Sigmoid colon (tissue), 7 donors: ENCODE results near the gene IL32. TPM values are rescaled to one million over a fixed set of nuclear protein-coding genes. Genes with fewer than 3 reads are reported as not detected.
A peak's percentile ranks its signal among the peaks of the same experiment; 100 is the strongest.

Source experiments
- DNase-seq: peaks from one replicate; pipeline ENCODE4 v3.0.0-alpha.2; 2019
- H3K27ac ChIP-seq, 4 donors: fragments of 200-600 bp; sonication (generic); one replicate each; pipeline ENCODE4 v1.5.1; 2016 to 2019; ENCODE audit warnings: mild to moderate bottlenecking in 1 of 4
- H3K27me3 ChIP-seq, 3 donors: fragments of 200-600 bp; sonication (generic); one replicate each; pipeline ENCODE4 v1.5.1; 2019; ENCODE audit warnings: mild to moderate bottlenecking in 1 of 3
- H3K36me3 ChIP-seq, 4 donors: fragments of 200-600 bp; sonication (generic); one replicate each; pipeline ENCODE4 v1.5.1; 2016 to 2019
- H3K4me1 ChIP-seq, 4 donors: fragments of 200-600 bp; sonication (generic); one replicate each; pipeline ENCODE4 v1.5.1; 2017 to 2019
- H3K4me3 ChIP-seq, 4 donors: fragments of 200-600 bp; sonication (generic); one replicate each; pipeline ENCODE4 v1.5.1; 2017 to 2019; ENCODE audit warnings: mild to moderate bottlenecking in 2 of 4, moderate library complexity in 1 of 4
- H3K9me3 ChIP-seq, 4 donors: fragments of 200-600 bp in 3 of 4; sonication (generic) in 3 of 4; one replicate each; pipeline versions ENCODE4 v1.5.1 to v1.6.1; 2013 to 2019
- EP300 ChIP-seq, 4 donors: sonication (generic); formaldehyde crosslinking; IDR thresholded peaks; one replicate each; pipeline ENCODE4 v1.6.1; 2017; ENCODE audit warnings: antibody characterized with exemption in 4 of 4
- POLR2A ChIP-seq, 2 donors: fragments of 450-650 bp; IDR thresholded peaks; one replicate each; pipeline ENCODE4 v1.6.1; 2016; ENCODE audit warnings: antibody characterized with exemption in 2 of 2, mild to moderate bottlenecking in 2 of 2, moderate library complexity in 2 of 2
- POLR2AphosphoS5 ChIP-seq, 4 donors: sonication (generic); formaldehyde crosslinking; IDR thresholded peaks; one replicate each; pipeline ENCODE4 v1.6.1; 2017; ENCODE audit warnings: antibody characterized with exemption in 4 of 4
- WGBS, 2 donors: extraction: QIAGEN DNeasy Blood & Tissue Kit; methylation state at CpG; one replicate each; pipeline ENCODE4 v1.1.7; 2013; 5-methylcytosine and 5-hydroxymethylcytosine counted together
- intact Hi-C: fragments of 100-400 bp; cut with DNase I; formaldehyde crosslinking; loops from one replicate; pipeline ENCODE4 v1.15.1; 2023
- polyA plus RNA-seq, 3 donors: library from polyadenylated mRNA; stranded (reverse); fragments of 200-250 nt; gene quantifications; one replicate each; pipeline ENCODE4 v1.2.3, GENCODE V29; 2013
- total RNA-seq, 4 donors: library from RNA; depleted of rRNA; stranded (reverse); fragments of >200 nt; gene quantifications; one replicate each; pipeline ENCODE4 v1.1.0, GENCODE V29; 2016
- TF ChIP-seq, protein P1 (sequence below), 4 experiments: fragments of 450-650 bp in 3 of 4; fragments of 200-600 bp in 1 of 4; IDR thresholded peaks; one replicate each; pipeline ENCODE4 v1.5.1; 2016 to 2019; ENCODE audit warnings: antibody characterized with exemption in 4 of 4, mild to moderate bottlenecking in 3 of 4, moderate library complexity in 2 of 4
- donor health status: healthy with polysubstance abuse.
- donor health status: Bipolar disorder and iron deficiency.
- donor health status: healthy.

Gene IL32
- total and polyA plus RNA-seq, 7 donors: 8.6 to 2,189 (median 27.1) TPM

DNA sequence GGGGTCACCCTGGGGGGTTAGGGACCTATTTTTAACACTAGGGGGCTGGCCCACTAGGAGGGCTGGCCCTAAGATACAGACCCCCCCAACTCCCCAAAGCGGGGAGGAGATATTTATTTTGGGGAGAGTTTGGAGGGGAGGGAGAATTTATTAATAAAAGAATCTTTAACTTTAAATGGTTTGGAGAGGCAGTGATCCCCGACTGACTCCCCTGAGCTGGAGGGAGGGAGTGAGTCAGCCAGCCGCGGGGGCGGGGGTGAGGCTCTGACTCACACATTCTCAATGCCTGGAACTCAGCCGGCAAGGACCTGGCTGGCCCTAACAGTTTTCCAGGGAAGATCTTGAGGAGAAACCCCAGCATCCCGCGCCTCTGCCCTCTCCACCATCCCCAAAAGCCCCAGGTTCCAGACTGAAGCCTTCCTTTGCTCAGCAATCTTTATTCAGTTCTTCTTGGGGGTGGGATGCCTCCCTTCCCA lies 43.2 kb upstream of the IL32 start:
- H3K4me1 ChIP-seq: peaks cover 0 to 62% (median 54%) of the 10 kb centered on the region in 4 donors
- peak; percentile 52 to 73 (median 68) for TF ChIP-seq POLR2AphosphoS5 (IDR thresholded peaks at IDR 0.05)
- TF ChIP-seq EP300 (IDR thresholded peaks at IDR 0.05): no peak
- 20 to 25% methylated on average over 8 of the region's 8 CpGs for WGBS, 2 donors

DNA sequence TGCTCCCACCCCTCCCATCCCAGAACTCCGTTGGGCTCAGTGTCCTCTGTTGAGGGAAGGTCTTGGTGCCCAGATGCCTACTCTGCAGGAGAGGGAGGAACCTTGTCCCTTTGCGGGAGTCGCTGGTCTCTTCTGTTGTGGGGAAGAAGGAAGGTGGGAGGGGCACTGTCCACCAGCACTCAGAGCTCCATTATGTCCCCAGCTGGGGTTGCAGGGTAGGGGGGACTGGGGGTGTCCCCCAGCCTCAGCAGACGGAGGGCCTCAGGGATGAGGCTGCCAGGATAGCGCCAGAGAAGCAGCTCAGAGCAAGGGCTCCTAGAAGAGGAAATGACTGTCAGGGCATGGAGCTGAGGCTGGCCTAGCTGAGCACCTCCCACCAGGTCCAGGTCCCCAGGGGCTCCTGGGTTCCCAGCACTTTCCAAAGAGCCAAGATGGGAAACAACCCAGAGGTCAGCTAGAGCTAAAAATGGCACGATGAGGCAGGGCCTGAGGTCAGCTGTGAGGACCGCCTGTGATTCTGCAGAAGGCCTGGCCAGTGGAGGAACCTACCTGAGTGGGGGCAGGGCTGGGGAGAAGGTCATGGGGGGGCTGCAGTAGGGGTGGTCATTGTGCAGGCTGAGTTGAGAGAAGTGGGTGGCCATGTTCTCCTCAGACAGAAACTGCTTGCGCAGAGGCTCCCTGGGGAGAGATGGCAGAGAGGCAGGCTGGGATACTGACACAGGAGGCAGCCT lies 42.6 kb upstream of the IL32 start:
- no peak for DNase-seq

More for the DNA sequence above, 43.2 kb upstream of the IL32 start:
- Histone ChIP-seq H3K27me3 (peaks cover 14 to 22% (median 20%) of the 10 kb centered on the region in 3 donors), H3K27ac (peak overlapping the region; percentile 98 to 99 (median 98)), H3K36me3 (peaks cover 0 to 17% (median 14%) of the 10 kb centered on the region in 4 donors), H3K9me3 (no peaks in the 10 kb centered on the region), H3K4me3 (peak overlapping the region in 3 of 4 donors; percentile 65 to 74 (median 67))
- peak; percentile 96 for DNase-seq
- intact Hi-C loops: no loop called here

DNA sequence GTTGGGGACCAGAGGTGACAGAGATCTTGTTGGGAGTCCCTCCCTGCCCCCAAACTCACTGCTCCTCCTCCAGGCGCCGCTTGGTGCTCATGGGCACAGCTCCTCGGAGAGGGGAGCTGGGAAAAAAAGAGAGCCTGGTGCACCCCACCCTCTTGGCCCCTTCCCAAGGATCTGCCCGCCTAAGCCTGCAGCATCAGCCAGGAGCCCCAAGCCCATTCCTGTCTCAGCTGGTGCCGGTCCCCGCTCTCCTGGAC lies 42.1 kb upstream of the IL32 start:
- TF ChIP-seq POLR2A (IDR thresholded peaks at IDR 0.05): no peak
- no peak for TF ChIP-seq EP300 (IDR thresholded peaks at IDR 0.05)
- no peak for TF ChIP-seq POLR2AphosphoS5 (IDR thresholded peaks at IDR 0.05)
- intact Hi-C loops: no loop called here
- Histone ChIP-seq H3K4me1 (peaks cover 0 to 57% (median 52%) of the 10 kb centered on the region in 4 donors), H3K27ac (peak overlapping the region; percentile 98 to 99 (median 98)), H3K4me3 (peak overlapping the region; percentile 49 to 74 (median 66)), H3K36me3 (peaks cover 0 to 20% (median 15%) of the 10 kb centered on the region in 4 donors), H3K27me3 (peaks cover 3 to 11% (median 9%) of the 10 kb centered on the region in 3 donors), H3K9me3 (no peaks in the 10 kb centered on the region)
- 27 to 47% methylated on average over 6 of the region's 6 CpGs for WGBS, 2 donors
- no peak for DNase-seq

More for the DNA sequence above, 42.6 kb upstream of the IL32 start:
- intact Hi-C loops: no loop called here
- TF ChIP-seq POLR2AphosphoS5 (IDR thresholded peaks at IDR 0.05) (no peak), EP300 (IDR thresholded peaks at IDR 0.05) (no peak), POLR2A (IDR thresholded peaks at IDR 0.05) (no peak)
- TF ChIP-seq, protein P1, sequence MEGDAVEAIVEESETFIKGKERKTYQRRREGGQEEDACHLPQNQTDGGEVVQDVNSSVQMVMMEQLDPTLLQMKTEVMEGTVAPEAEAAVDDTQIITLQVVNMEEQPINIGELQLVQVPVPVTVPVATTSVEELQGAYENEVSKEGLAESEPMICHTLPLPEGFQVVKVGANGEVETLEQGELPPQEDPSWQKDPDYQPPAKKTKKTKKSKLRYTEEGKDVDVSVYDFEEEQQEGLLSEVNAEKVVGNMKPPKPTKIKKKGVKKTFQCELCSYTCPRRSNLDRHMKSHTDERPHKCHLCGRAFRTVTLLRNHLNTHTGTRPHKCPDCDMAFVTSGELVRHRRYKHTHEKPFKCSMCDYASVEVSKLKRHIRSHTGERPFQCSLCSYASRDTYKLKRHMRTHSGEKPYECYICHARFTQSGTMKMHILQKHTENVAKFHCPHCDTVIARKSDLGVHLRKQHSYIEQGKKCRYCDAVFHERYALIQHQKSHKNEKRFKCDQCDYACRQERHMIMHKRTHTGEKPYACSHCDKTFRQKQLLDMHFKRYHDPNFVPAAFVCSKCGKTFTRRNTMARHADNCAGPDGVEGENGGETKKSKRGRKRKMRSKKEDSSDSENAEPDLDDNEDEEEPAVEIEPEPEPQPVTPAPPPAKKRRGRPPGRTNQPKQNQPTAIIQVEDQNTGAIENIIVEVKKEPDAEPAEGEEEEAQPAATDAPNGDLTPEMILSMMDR (IDR thresholded peaks at IDR 0.05): no peak
- 52 to 57% methylated on average over 8 of the region's 8 CpGs for WGBS, 2 donors
- peaks cover 0 to 20% (median 15%) of the 10 kb centered on the region in 4 donors for H3K36me3 ChIP-seq
- H3K27ac ChIP-seq: peak overlapping the region; percentile 98 to 99 (median 98)
- no peaks in the 10 kb centered on the region for H3K9me3 ChIP-seq
- H3K4me1 ChIP-seq: peaks cover 0 to 57% (median 51%) of the 10 kb centered on the region in 4 donors
- H3K4me3 ChIP-seq: peak overlapping the region; percentile 49 to 74 (median 66)
- peaks cover 8 to 16% (median 14%) of the 10 kb centered on the region in 3 donors for H3K27me3 ChIP-seq

DNA sequence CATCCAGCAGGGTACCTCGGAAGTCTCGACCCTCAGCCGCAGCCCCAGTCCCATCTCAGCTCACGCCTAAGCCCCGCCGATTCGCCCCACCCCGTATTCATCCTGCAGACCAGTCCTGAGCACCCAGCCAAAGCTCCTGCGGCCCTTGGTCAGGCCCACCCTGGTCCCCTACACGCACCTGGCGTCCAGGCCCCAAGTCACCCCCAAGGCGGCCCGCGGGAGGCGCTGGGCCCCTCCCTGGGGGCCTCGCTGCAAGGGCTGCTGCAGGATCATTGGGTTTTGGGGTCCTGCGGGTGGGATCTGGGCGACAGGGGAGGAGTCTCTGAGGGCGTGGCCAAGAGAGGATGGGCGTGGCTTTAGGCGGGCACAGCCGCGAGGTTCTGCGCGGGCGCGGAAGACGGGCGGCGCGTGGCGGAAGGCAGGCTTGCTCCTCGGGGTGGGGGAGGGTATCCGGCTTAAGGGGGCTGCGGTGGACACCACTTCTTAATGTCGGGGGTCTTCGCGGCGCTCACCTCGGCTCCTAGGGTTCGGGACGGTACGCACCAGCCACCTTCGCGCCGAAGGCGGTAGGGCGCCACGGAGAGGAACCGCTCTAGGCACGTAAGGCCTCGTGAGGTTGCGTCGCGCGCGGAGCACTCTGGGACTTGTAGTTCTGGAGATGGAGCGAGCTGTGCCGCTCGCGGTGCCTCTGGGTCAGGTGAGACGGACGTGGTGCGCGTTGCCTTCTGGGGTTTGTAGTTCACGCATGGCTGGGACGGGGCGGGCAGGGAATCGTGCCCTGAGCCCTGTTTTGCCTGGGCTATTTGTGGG lies 41.6 kb upstream of the IL32 start, which contains the start of the genes HCFC1R1 and THOC6:
HCFC1R1 (minus strand) TSS at position 274 of the 810 bp plus-strand sequence; CDS start at position 273, 1 bp downstream.
THOC6 (plus strand) TSS at position 367 of the 810 bp plus-strand sequence; CDS start at position 659, 292 bp downstream.
- 1% methylated on average over 69 of the region's 69 CpGs for WGBS, 2 donors
- H3K27ac ChIP-seq: peak within 1 kb of the TSS; percentile 98 to 99 (median 98)
- TF ChIP-seq POLR2A (IDR thresholded peaks at IDR 0.05) (peak; percentile 49 to 63), EP300 (IDR thresholded peaks at IDR 0.05) (no peak), POLR2AphosphoS5 (IDR thresholded peaks at IDR 0.05) (peak in 3 of 4 donors; percentile 50 to 78 (median 75))
- peaks cover 1 to 11% (median 7%) of the 10 kb centered on the region in 3 donors for H3K27me3 ChIP-seq
- intact Hi-C loops: no loop called here
- peak; percentile 99 for DNase-seq
- peak within 1 kb of the TSS; percentile 49 to 74 (median 66) for H3K4me3 ChIP-seq
- H3K9me3 ChIP-seq: no peaks in the 10 kb centered on the region
- peaks cover 0 to 20% (median 15%) of the 10 kb centered on the region in 4 donors for H3K36me3 ChIP-seq
- H3K4me1 ChIP-seq: peaks cover 0 to 62% (median 57%) of the 10 kb centered on the region in 4 donors

DNA sequence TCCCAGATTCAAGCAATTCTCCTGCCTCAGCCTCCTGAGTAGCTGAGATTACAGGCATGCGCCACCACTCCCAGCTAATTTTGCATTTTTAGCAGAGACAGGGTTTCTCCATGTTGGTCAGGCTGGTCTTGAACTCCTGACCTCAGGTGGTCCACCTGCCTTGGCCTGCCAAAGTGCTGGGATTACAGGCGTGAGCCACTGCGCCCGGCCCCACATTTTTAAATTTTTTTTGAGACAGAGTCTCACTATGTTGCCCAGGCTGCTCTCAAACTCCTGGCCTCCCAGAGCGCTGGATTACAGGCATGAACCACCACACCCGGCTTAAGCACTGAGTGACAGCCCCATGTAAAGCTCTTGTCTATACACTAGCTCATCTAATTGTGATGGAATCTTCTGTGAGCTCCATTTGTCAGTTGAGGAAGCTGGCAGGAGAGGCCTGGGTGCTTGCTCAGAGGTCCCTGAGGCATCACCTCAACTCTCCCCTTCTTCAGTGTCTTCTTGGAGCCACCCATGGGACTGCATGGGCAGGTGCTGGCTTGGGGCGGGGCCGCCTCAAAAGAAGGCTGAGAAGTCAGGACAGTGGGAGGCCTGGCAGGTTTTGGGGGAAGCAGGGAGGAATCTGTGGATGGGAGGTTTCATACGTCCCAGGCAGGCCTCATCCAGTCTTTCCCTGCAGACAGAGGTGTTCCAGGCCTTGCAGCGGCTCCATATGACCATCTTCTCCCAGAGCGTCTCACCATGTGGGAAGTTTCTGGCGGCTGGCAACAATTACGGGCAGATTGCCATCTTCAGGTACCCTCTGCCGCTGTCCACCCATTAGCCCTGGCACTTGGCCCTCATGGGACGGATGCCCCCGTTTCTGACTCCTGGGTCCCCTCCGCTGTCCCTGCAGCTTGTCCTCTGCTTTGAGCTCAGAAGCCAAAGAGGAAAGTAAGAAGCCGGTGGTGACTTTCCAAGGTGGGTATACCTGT lies 40.1 kb upstream of the IL32 start:
- 91 to 96% methylated on average over 18 of the region's 18 CpGs for WGBS, 2 donors
- Histone ChIP-seq H3K36me3 (peaks cover 0 to 20% (median 15%) of the 10 kb centered on the region in 4 donors), H3K4me3 (no peak overlapping the region), H3K9me3 (no peaks in the 10 kb centered on the region), H3K4me1 (peaks cover 0 to 69% (median 60%) of the 10 kb centered on the region in 4 donors), H3K27ac (no peak overlapping the region), H3K27me3 (peaks cover 13 to 20% (median 17%) of the 10 kb centered on the region in 3 donors)
- intact Hi-C loops: no loop called here
- TF ChIP-seq EP300 (IDR thresholded peaks at IDR 0.05) (no peak), POLR2AphosphoS5 (IDR thresholded peaks at IDR 0.05) (no peak)
- DNase-seq: no peak
